Liver (tissue), 2 donors: ENCODE measurements around the gene FOXD4.
"Not testable (repeated sequence)": the region's sequence is repeated elsewhere in the genome, so short reads cannot be mapped to it uniquely, and the experiment has no call there.

Experiments used
- TF ChIP-seq, protein P1 (sequence below): IDR thresholded peaks from 2 replicates; pipeline ENCODE4 v1.6.1; 2016; ENCODE audit warnings: antibody characterized with exemption, mild to moderate bottlenecking
- TF ChIP-seq, protein P2 (sequence below): fragments of 150-350 bp; IDR thresholded peaks from 2 replicates; pipeline ENCODE4 v1.5.1; 2017; ENCODE audit warnings: improper control_type of control experiment, low read depth, low read length; ENCODE audit not compliant: missing input control
- donor health status: healthy.

DNA sequence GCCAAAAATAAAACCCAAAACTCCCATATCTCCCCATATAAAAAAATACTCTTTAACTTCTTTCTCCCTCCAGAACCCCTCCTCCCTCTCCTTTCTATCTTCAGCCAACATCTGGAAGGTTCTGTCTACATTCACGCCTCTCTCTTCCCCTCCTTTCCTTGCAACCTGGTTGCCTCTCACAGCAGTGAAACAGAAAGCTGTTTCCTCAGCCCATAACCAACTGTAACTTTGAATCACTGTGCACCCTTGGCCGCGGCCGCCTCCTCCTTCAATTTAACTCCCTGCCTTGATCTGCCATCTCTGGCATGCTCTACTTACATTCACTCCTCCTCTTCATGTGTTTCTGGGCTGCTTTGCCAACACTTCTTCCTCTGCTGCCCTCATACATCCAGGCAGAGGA lies 23.2 kb downstream of the FOXD4 start:
- TF ChIP-seq, protein P1, sequence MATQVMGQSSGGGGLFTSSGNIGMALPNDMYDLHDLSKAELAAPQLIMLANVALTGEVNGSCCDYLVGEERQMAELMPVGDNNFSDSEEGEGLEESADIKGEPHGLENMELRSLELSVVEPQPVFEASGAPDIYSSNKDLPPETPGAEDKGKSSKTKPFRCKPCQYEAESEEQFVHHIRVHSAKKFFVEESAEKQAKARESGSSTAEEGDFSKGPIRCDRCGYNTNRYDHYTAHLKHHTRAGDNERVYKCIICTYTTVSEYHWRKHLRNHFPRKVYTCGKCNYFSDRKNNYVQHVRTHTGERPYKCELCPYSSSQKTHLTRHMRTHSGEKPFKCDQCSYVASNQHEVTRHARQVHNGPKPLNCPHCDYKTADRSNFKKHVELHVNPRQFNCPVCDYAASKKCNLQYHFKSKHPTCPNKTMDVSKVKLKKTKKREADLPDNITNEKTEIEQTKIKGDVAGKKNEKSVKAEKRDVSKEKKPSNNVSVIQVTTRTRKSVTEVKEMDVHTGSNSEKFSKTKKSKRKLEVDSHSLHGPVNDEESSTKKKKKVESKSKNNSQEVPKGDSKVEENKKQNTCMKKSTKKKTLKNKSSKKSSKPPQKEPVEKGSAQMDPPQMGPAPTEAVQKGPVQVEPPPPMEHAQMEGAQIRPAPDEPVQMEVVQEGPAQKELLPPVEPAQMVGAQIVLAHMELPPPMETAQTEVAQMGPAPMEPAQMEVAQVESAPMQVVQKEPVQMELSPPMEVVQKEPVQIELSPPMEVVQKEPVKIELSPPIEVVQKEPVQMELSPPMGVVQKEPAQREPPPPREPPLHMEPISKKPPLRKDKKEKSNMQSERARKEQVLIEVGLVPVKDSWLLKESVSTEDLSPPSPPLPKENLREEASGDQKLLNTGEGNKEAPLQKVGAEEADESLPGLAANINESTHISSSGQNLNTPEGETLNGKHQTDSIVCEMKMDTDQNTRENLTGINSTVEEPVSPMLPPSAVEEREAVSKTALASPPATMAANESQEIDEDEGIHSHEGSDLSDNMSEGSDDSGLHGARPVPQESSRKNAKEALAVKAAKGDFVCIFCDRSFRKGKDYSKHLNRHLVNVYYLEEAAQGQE, result not testable (repeated sequence)
- TF ChIP-seq, protein P2, sequence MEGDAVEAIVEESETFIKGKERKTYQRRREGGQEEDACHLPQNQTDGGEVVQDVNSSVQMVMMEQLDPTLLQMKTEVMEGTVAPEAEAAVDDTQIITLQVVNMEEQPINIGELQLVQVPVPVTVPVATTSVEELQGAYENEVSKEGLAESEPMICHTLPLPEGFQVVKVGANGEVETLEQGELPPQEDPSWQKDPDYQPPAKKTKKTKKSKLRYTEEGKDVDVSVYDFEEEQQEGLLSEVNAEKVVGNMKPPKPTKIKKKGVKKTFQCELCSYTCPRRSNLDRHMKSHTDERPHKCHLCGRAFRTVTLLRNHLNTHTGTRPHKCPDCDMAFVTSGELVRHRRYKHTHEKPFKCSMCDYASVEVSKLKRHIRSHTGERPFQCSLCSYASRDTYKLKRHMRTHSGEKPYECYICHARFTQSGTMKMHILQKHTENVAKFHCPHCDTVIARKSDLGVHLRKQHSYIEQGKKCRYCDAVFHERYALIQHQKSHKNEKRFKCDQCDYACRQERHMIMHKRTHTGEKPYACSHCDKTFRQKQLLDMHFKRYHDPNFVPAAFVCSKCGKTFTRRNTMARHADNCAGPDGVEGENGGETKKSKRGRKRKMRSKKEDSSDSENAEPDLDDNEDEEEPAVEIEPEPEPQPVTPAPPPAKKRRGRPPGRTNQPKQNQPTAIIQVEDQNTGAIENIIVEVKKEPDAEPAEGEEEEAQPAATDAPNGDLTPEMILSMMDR, result not testable (repeated sequence)
